BE2C (cell line): ENCODE data around the gene TTC21A.

Experiments used
- DNase-seq: peaks from one replicate; pipeline ENCODE4 v3.0.0-alpha.2; 2020
- H3K27me3 ChIP-seq: fragments of 250-450 bp; sonication (Bioruptor Pico); 2 replicates; pipeline ENCODE4 v1.5.1; 2020; ENCODE audit warnings: mild to moderate bottlenecking
- H3K36me3 ChIP-seq: fragments of 250-450 bp; sonication (Bioruptor Pico); 2 replicates; pipeline ENCODE4 v1.5.1; 2020; ENCODE audit warnings: mild to moderate bottlenecking
- H3K4me1 ChIP-seq: fragments of 250-450 bp; sonication (Bioruptor Pico); 2 replicates; pipeline ENCODE4 v1.5.1; 2020
- H3K4me3 ChIP-seq: 2 replicates; pipeline ENCODE4 v1.5.1; 2011; ENCODE audit warnings: low read depth, low read length
- H3K9me3 ChIP-seq: fragments of 250-450 bp; sonication (Bioruptor Pico); 2 replicates; pipeline ENCODE4 v1.5.1; 2020
- CTCF ChIP-seq: IDR thresholded peaks from 2 replicates; pipeline ENCODE4 v1.5.1; 2012; ENCODE audit warnings: mild to moderate bottlenecking, low read depth, low read length

The TTC21A gene

DNA sequence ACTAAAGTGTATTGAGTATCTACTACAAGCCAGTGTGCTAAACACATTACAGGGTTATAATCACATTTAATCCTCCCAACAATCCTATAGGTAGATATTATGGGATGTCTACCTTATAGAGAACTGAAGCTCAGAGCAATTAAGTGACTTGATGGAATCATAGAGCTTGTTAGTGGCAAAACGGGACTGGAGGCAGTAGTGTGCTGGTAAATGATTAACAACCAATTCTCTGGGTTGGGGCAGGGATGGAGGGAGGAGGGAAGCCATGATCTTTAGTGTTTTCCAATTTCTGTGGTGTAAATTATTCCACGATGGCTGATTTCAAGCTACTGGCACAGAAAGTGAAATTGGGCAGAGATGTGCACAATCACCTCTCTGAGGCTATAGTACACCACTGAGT lies 64.4 kb downstream of the TTC21A start:
- no peak for TF ChIP-seq CTCF
- DNase-seq: no peak
- H3K27me3 ChIP-seq: no peaks in the 10 kb centered on the region

GRCh38 chr3:39173318-39174125 lies 66.0 kb downstream of the TTC21A start:
- no peak for DNase-seq
- 0 out of 2 replicates have a peak, but pooled peaks cover 4% of the 10 kb centered on the region for H3K4me1 ChIP-seq
- no peaks in the 10 kb centered on the region for H3K27me3 ChIP-seq
- TF ChIP-seq CTCF: no peak
- no peak overlapping the region for H3K4me3 ChIP-seq
- H3K36me3 ChIP-seq: no peaks in the 10 kb centered on the region
- no peaks in the 10 kb centered on the region for H3K9me3 ChIP-seq

More for the DNA sequence above, 64.4 kb downstream of the TTC21A start:
- no peaks in the 10 kb centered on the region for H3K36me3 ChIP-seq
- H3K4me1 ChIP-seq: no peaks in the 10 kb centered on the region
- H3K4me3 ChIP-seq: no peak overlapping the region
- H3K9me3 ChIP-seq: no peaks in the 10 kb centered on the region

DNA sequence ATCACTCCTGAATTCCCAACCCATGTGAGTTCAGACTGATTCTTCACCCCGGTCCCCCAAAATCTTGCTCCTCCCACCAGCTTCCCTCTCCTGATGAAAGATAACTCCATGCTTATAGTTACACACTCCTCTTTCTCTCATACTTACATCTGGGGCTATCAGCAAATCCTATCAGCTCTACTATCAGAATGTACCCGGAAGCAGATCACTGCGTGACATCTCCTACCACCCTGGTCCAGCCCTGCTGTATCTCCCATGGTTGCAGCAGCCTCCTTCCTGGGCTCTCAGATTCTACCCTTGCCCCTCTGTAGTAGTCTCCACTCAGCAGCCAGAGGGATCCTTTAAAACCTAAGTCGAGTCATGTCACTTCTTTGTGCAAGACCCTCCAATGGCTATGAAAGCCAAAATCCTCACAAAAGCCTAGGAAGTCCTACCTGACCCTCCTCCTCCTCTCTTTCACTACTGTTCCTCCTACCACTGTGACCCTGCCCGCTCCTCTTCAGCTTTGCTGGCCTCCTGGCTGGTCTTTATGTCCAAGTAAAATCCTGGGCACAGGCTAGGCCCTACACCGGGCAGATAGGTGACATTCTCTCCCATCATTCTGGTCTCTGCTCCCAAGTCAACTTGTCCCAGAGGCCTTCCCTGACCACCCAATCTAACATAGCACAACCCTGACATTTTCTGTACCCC lies 68.7 kb downstream of the TTC21A start:
- no peaks in the 10 kb centered on the region for H3K27me3 ChIP-seq
- no peak for DNase-seq
- no peaks in the 10 kb centered on the region for H3K36me3 ChIP-seq
- no peak for TF ChIP-seq CTCF
- H3K9me3 ChIP-seq: no peaks in the 10 kb centered on the region
- H3K4me3 ChIP-seq: no peak overlapping the region
- peaks cover 4% of the 10 kb centered on the region; the same call in 1 of the 2 replicates for H3K4me1 ChIP-seq

DNA sequence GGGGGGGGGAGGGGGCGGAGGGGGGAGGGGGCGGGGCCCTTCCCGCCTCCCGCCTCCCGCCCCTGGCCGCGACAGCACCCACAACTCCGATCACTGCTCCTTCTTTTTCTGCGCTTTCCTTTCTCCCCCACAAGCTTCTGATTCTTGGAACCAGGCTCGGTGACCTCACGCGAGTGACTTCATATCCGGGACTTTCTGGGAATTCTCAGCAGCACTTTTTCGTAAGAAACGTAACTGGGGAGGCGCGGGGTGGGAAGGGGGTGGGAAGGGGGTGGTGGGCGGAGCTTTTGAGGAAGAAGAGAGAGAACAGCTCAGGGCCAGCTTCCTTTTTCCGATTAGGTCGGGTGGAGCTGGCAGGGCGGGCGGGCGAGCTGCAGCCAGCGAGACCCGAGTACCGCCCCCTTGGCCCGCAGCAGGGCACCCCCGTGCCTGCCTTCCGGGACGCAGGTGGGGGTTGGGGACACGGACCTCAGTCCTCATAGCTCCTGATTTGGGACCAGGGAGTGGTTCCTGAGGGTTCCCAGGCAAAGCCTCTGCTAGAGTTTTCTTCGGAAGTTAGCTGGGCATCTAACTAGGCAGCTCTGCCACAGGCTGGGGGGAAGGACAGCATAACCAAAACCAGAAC lies 70.3 kb downstream of the TTC21A start:
- no peaks in the 10 kb centered on the region for H3K27me3 ChIP-seq
- H3K9me3 ChIP-seq: no peaks in the 10 kb centered on the region
- H3K36me3 ChIP-seq: no peaks in the 10 kb centered on the region
- no peak for TF ChIP-seq CTCF
- DNase-seq: peak; percentile 54
- H3K4me3 ChIP-seq: peak overlapping the region; percentile 55
- peaks cover 4% of the 10 kb centered on the region; the same call in 1 of the 2 replicates for H3K4me1 ChIP-seq

DNA sequence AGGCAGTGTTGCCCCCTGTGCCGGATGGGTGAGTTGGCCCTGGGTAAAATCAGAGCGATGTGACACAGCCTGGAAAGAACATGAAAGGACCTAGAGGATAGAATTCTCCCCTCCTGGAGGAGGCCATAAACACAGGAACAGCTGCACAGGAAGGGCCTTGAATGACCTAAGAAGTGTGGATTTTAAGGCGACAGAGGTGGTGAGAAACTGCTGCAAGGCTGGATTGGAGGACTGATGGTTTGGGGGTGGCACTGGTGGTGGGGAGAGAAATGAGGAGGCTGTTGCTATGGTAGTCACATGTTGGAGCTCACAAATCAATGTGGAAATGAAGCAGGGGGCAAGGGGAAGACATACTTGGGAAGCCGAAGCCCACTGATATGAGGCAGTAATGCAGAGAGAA lies 71.1 kb downstream of the TTC21A start:
- H3K36me3 ChIP-seq: no peaks in the 10 kb centered on the region
- no peak for TF ChIP-seq CTCF
- H3K4me3 ChIP-seq: peak overlapping the region; percentile 55
- no peaks in the 10 kb centered on the region for H3K27me3 ChIP-seq
- peaks cover 4% of the 10 kb centered on the region; the same call in 1 of the 2 replicates for H3K4me1 ChIP-seq
- no peaks in the 10 kb centered on the region for H3K9me3 ChIP-seq
- no peak for DNase-seq

DNA sequence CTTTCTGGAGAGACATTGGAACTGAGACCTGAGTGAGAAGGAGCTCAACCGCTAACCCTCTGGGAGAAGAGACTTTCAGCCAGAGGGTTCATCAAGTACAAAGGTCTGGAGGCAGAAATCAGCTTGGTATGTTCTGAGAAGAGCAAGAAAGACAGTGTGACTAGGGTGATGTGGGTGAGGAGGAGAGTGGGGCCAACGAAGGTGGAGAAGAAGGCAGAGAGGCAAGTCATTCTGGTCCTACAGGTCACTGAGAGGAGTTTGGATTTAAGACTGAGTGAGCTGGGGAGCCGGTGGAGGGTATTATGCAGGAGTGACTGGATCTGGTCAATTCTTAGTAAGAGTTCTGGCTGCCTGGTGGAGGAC lies 72.7 kb downstream of the TTC21A start:
- no peaks in the 10 kb centered on the region for H3K9me3 ChIP-seq
- no peak for DNase-seq
- peak overlapping the region; percentile 55 for H3K4me3 ChIP-seq
- no peaks in the 10 kb centered on the region for H3K27me3 ChIP-seq
- TF ChIP-seq CTCF: no peak
- no peaks in the 10 kb centered on the region for H3K36me3 ChIP-seq
- peaks cover 4% of the 10 kb centered on the region; the same call in 1 of the 2 replicates for H3K4me1 ChIP-seq
